AG09319 (cell line): Measurements from ENCODE around the gene ZC3HAV1.
A peak's percentile ranks its signal among the peaks of the same experiment; 100 is the strongest.

ENCODE experiments used
- DNase-seq: peaks from one replicate; pipeline ENCODE4 v3.0.0-alpha.2; 2010; ENCODE audit warnings: low read depth; ENCODE audit errors: extremely low read depth
- TF ChIP-seq, protein P1 (sequence below): IDR thresholded peaks from 2 replicates; pipeline ENCODE4 v1.5.1; 2011; ENCODE audit warnings: low read depth, mild to moderate bottlenecking, inconsistent platforms, low read length, moderate library complexity

ZC3HAV1 gene

GRCh38 chr7:139038691-139039090 is 70.8 kb downstream of the ZC3HAV1 start:
- no peak for DNase-seq

DNA sequence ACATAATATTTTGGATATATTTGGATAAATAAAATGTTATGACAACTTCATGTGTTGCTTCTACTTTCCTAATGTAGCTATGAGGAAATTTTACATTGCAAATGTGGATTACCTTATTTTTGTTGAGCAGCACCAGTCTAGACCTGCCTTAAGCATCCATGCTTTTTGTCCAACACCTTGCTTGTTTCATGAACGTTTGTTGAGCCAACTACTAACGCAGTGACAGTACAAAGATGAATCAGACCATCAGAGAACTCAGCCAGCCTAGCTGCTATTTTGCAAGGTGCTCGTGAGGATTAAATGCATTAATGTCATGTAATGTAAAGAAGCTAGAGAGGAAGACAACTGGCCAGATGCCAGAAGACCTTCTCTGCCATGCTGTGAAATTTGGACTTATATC is 72.6 kb downstream of the ZC3HAV1 start:
- TF ChIP-seq, protein P1, sequence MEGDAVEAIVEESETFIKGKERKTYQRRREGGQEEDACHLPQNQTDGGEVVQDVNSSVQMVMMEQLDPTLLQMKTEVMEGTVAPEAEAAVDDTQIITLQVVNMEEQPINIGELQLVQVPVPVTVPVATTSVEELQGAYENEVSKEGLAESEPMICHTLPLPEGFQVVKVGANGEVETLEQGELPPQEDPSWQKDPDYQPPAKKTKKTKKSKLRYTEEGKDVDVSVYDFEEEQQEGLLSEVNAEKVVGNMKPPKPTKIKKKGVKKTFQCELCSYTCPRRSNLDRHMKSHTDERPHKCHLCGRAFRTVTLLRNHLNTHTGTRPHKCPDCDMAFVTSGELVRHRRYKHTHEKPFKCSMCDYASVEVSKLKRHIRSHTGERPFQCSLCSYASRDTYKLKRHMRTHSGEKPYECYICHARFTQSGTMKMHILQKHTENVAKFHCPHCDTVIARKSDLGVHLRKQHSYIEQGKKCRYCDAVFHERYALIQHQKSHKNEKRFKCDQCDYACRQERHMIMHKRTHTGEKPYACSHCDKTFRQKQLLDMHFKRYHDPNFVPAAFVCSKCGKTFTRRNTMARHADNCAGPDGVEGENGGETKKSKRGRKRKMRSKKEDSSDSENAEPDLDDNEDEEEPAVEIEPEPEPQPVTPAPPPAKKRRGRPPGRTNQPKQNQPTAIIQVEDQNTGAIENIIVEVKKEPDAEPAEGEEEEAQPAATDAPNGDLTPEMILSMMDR = no peak
- no peak for DNase-seq

More at GRCh38 chr7:139038691-139039090, 70.8 kb downstream of the ZC3HAV1 start:
- TF ChIP-seq, protein P1 = no peak

DNA sequence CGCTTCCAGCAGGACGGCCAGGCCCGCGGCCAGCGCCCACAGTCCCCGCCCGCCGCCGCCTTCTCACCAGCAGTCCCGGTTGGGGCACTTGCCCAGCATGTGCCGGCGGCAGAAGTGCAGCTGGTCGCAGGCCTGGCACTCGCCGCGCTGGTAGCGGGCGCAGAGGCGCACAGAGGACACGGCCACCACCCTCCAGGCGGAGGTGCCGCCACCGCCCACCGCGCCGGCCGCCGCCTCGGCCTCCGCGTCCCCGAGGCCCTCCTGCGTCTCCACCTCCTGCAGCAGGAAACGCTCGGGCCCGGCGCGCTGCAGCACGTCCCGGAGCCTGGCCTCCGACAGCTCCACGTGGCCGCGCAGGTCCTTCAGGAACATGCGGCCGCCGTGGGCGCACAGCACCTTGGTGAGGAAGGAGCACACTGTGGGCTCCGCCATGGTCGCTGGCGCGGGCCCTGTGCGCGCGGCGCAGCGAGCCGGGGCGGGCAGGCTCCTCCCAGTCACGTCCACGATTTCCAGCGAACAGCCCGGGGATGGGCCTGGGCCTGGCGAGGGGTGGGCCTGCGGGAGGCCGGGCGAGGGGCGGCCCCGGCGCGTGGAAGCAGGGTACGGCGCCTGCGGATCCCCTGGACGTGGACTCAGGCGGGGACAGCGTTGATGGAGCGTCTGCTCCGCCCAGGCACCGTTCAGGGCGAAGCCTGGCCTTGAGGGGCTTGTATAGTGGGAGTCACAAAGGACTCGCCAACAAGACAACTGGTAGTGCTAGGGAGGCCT is 73.8 kb downstream of the ZC3HAV1 start, which contains the start of gene ZC3HAV1L:
Gene ZC3HAV1L (minus strand): TSS at position 457 of the 768 bp plus-strand sequence. CDS start 25 bp downstream, at position 432.
- TF ChIP-seq, protein P1 = no peak
- no peak for DNase-seq

GRCh38 chr7:139034855-139035585 is 74.5 kb downstream of the ZC3HAV1 start:
- DNase-seq = no peak

DNA sequence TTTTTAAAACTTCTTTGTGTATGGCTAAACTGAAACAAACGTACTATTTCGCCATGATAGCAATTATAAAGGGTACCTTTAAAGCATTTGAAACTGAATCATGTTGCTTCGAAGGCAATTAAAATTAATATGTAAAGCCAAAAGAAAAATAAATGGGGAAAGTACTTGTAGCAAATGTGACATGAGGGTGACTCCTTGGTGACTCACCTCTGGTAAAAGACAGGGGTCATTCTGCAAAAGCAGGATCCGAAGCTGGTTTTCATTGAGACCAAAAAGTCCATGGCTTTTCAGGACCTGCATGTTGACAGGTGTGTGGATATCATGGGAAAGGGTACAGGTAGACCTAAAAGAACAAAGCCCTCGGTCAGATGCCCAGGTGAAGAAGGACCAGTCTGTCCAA is 75.2 kb downstream of the ZC3HAV1 start:
- TF ChIP-seq, protein P1 = no peak
- no peak for DNase-seq

More at GRCh38 chr7:139034855-139035585, 74.5 kb downstream of the ZC3HAV1 start:
- TF ChIP-seq, protein P1 = peak; percentile 20

DNA sequence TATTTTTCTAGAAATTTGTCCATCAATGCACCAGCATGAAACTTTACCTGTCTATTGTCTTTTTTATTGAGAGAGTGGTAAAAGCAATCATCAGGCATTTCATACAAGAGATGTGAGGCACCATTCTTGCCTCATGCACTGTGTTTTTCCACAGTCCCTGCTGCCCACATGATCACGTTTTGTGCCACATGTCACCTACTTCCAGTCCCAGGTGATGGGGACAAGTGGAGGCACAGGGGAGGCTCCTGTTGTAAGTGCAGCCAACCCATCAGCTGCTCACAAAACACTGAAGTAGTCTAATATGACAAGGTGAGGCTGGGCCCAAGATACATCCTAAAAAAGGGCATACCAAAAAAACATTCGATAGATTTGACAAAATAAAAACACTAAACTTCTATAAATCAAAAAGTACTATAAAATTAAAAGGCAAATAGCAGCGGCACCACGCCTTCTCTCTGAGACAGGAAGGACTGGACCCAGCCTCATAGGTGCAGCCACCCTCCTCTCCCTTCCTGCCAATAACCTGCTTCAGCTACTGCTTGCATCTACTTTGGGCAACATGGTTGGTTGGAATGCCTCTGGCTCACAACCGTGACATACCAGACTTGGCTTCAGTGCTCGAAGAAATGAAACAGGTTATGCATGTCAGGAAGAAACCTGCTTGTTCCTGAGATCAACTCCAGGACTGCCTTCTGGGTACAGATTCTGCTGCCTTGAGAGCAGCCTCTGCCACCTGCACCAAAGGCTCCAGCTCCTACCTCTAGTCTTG is 76.0 kb downstream of the ZC3HAV1 start:
- DNase-seq = no peak
- TF ChIP-seq, protein P1 = no peak
